GM12878 (cell line): ENCODE data around the gene GALNT18.

Experiments
- ASH2L ChIP-seq: fragments of 300-600, 200-600 bp; sonication (generic); IDR thresholded peaks from 2 replicates; pipeline ENCODE4 v1.6.1; 2017; ENCODE audit warnings: low read depth, mild to moderate bottlenecking, borderline replicate concordance
- ATF2 ChIP-seq: IDR thresholded peaks from 2 replicates; pipeline ENCODE4 v1.6.1; 2012; ENCODE audit warnings: low read length, inconsistent platforms
- BMI1 ChIP-seq: fragments of 450-650 bp; IDR thresholded peaks from 2 replicates; pipeline ENCODE4 v1.6.1; 2016; ENCODE audit warnings: mild to moderate bottlenecking, moderate library complexity, borderline replicate concordance
- REST ChIP-seq: IDR thresholded peaks from 2 replicates; pipeline ENCODE4 v1.6.1; 2012; ENCODE audit warnings: mild to moderate bottlenecking, low read depth, low read length
- RFX5 ChIP-seq: IDR thresholded peaks from 2 replicates; pipeline ENCODE4 v1.6.1; 2011; ENCODE audit warnings: low read depth, low read length, improper control_type of control experiment
- SIN3A ChIP-seq: IDR thresholded peaks from 2 replicates; pipeline ENCODE4 v1.6.1; 2012; ENCODE audit warnings: low read depth, low read length, improper control_type of control experiment
- TCF12 ChIP-seq: IDR thresholded peaks from 2 replicates; pipeline ENCODE4 v1.6.1; 2011; ENCODE audit warnings: low read depth, mild to moderate bottlenecking, low read length

- TF ChIP-seq RFX5 (no peak), REST (no peak), SIN3A (no peak), TCF12 (no peak), BMI1 (no peak), ATF2 (no peak), ASH2L (no peak)
These were observed 392.2 kb downstream of the GALNT18 start for GRCh38 chr11:11229647-11230046.
